GM12892 (cell line): ENCODE measurements around the gene FILIP1L.

Experiments
- POLR2A ChIP-seq: IDR thresholded peaks from 2 replicates; pipeline ENCODE4 v1.6.1; 2011; ENCODE audit warnings: low read depth, low read length, control low read depth
- POLR2AphosphoS5 ChIP-seq: IDR thresholded peaks from 2 replicates; pipeline ENCODE4 v1.6.1; 2011; ENCODE audit warnings: low read depth, low read length, control low read depth

GRCh38 chr3:99923873-99924272 lies 190.4 kb downstream of the FILIP1L start:
- no peak for TF ChIP-seq POLR2A
- TF ChIP-seq POLR2AphosphoS5 = no peak
